Measurements from ENCODE around the gene CLPTM1.
"Not testable (repeated sequence)": the region's sequence is repeated elsewhere in the genome, so short reads cannot be mapped to it uniquely, and the experiment has no call there.

The CLPTM1 gene

DNA sequence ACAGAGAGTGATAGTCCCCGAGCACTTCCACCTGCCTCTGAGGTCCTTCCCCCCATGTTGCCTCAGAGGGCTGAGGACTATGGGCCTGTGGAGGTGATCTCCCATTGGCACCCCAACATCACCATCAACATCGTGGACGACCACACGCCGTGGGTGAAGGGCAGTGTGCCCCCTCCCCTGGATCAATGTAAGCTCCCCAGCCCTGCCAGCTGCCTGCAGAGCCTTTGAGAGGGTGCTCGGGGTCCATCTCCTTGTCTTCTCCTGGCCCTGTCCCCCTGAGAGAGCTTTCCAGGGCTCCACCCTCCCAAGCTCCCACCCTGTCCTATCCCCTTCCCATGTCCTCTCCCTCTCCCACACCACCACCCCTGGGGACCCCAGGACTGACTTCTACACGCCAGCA lies 31.2 kb downstream of the CLPTM1 start:
- DNase-seq: no peak

DNA sequence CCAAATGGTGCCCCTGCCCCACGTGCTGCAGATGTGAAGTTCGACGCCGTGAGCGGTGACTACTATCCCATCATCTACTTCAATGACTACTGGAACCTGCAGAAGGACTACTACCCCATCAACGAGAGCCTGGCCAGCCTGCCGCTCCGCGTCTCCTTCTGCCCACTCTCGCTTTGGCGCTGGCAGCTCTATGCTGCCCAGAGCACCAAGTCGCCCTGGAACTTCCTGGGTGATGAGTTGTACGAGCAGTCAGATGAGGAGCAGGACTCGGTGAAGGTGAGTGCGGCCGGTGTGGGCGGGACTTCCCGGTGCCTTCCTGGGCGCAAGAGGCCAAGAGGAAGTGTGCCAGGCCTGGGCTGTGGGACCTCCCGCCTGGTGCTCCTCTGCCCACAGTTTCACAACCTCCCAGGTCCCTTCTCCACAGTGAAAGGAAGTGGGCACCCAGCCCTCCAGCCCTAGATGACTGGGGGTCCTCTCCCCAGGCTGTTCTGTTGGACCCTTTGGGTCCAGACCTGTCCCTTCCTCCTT lies 32.0 kb downstream of the CLPTM1 start:
- DNase-seq: no peak

DNA sequence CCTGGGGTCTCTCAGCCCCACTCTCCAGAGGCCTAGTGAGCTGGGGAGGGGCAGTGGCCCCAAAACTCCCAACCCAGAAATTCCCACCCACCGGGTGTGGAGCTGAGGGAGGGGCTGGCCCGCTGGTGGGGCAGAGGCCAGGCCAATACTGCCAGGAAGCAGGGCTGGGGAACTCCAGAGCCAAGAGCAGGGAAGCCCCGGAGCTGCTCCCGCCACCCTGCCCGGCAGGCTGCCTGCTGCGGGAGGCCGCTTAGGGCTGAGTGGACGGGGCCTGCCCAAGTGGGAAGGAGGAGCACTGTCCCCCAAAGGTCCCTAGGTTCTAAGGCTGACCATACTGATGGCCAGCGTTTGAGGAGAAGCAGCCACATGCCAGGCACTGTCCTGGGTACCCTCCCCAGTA lies 33.1 kb downstream of the CLPTM1 start:
- DNase-seq: no peak

DNA sequence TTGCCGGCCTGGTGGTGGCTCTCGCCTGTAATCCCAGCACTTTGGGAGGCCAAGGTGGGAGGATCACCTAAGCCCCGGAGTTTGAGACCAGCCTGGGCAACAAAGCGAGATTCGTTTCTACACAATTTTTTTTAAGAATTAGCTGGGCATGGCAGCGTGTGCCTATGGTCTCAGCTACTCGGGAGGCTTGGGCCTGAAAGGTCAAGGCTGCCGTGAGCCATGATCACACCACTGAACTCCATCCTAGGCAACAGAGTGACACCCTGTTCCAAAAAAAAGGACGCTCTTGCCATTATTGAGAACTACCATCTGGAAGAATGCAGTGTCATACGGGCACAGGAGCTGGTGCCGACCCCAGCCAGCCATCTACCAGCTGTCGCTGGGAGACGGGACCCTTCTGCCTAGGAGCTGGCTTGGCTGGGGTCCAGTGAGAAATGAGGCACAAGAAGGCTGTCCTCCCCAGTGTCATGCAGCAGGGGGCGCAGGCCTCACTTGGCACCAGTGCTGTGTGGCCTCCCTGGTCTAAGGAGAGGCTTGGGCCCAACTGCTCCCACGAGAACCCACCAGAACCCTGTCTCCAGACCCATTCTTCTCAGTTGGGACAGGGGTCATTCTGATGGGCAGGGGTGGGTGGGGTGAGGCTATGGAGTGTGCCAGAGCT lies 33.8 kb downstream of the CLPTM1 start:
- DNase-seq: peak; percentile 70

DNA sequence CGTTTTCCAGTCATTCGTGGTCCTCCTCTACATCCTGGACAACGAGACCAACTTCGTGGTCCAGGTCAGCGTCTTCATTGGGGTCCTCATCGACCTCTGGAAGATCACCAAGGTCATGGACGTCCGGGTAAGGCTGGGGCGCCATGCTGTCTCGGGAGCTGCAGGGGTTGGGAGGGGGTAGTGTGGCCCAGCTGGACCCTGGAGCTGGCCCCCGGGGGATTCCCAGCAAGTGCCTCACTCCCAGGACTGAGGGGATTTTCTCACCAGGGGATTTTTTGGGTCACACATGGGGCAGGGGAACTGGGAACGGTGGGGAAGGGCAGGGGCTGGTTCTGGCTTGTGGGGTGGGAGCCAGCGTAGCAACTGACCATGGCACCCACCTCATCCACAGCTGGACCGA lies 35.3 kb downstream of the CLPTM1 start:
- no peak for DNase-seq

DNA sequence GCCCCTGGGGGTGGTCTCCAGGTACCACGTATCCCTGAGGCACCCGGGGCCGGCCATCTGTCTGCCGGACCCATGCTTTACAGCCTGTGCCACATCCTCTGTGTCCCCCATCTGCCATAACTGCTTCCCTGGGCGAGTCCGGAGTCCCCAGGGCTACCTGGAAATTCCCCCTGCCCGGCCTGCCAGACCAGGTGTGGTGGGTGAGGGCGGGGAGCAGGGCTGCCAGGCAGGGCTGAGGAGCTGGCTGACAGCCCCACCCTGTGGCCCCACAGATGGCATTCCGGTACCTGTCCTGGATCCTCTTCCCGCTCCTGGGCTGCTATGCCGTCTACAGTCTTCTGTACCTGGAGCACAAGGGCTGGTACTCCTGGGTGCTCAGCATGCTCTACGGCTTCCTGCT lies 35.8 kb downstream of the CLPTM1 start:
- no peak for DNase-seq

DNA sequence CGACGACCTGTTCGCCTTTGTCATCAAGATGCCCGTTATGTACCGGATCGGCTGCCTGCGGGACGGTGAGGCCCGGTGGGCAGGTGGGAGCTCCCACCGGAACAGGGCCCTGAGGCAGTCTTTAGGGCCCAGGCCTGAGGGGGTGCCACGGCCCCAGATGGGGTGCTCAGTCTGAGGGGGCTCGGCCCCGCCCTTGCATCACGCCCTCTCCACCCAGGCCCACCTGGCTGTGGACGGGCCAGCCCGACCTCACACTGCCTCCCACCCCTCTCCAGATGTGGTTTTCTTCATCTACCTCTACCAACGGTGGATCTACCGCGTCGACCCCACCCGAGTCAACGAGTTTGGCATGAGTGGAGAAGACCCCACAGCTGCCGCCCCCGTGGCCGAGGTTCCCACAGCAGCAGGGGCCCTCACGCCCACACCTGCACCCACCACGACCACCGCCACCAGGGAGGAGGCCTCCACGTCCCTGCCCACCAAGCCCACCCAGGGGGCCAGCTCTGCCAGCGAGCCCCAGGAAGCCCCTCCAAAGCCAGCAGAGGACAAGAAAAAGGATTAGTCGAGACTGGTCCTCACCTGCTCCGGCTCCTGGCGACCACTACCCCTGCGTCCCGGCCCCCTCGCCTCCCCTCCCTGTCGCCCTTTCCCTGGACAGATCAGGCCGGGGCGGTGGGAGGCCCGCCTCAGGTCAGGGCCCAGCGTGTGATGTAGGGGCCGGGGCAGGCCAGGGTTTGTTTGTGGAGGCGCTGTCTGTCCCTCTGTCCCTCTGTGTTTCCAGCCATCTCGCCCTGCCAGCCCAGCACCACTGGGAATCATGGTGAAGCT lies 37.4 kb downstream of the CLPTM1 start:
- no peak for DNase-seq

DNA sequence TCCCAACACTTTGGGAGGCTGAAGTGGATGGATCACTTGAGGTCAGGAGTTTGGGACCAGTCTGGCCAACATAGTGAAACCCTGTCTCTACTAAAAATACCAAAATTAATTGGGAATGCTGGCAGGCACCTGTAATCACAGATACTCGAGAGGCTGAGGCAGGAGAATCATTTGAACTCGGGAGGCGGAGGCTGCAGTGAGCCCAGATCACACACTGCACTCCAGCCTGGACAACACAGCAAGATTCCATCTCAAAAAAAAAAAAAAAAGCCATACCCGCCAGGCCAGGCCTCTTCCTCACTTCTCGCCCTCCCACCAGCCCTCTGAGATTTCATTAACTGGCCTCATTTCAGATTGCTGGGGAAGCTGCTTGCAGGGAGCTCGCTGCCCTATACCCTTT lies 38.3 kb downstream of the CLPTM1 start:
- no peak for DNase-seq

DNA sequence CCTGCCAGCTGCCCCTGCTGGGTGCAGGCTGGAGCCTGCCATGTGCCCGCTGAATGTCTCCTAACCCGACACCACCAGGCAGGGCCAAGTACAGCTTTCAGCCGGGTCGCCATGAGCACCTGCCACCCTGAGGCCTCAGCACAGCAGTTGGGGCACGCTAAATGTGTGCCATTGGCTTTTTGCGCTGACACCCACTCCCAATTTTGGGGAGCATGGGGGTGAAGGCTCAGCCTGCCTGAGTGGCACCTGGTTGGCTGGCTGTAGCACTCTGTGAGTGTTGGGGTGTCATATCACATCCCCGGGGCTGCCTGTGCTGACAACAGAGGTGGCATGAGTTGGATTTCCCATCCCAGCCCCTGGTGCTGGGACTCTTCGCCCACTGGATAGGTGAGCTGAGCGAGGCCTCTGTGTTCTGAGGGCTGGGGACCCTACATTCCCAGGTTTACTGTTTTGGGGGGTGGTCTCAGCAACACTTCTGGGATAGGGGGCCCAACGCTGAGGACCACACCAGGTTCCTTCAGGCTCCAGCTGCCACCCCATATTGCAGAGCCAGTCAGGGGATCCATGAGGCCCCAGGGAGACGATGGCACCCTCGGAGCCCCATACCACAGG lies 38.9 kb downstream of the CLPTM1 start:
- DNase-seq: no peak

DNA sequence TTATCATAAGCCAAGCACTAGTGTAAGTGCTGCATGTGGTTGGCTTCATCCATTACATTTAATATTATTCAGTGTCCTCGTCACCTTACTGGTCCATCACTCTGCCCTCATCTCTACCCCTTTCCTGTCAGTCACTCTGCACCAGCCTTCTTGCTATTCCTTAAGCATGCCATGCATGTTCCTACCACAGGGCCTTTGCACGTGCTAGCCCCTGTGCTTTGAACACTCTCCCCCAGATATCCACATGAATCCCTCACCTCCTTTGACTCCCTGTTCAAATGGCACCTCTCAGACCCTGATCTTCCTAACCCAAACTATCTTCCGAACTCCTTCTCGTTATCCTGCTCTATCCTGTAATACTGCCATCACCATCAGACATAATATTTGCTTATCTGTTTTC lies 42.8 kb downstream of the CLPTM1 start:
- DNase-seq: no peak

DNA sequence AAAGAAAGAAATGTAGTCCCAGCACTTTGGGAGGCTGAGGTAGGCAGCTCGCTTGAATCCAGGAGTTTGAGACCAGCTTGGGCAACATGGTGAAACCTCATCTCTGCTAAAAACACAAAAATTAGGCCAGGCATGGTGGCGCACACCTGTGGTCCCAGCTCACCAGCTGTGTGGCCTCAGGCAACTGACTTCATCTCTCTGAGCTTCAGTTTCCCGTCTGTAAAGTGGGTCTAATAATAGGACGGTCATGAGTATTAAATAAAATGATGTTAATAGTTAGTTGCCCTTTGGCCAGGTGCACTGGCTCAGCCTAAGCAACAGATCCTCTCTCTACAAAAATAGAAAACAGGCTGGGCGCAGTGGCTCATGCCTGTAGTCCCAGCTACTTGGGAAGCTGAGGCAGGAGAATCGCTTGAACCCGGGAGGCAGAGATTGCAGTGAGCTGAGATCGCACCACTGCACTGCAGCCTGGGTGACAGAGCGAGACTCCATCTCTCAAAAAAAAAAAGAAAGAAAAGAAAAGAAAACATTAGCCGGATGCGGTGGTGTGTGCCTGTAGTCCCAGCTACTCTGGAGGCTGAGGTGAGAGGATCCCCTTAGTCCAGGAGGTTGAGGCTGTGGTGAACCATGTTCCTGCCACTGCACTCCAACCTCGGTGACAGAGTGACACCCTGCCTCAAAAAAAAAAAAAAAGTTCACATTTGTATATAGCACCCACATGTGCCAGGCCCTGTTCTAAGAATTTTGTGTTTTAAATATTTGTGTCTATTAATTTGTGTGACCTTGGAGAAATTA lies 44.1 kb downstream of the CLPTM1 start:
- DNase-seq: not testable (repeated sequence)

DNA sequence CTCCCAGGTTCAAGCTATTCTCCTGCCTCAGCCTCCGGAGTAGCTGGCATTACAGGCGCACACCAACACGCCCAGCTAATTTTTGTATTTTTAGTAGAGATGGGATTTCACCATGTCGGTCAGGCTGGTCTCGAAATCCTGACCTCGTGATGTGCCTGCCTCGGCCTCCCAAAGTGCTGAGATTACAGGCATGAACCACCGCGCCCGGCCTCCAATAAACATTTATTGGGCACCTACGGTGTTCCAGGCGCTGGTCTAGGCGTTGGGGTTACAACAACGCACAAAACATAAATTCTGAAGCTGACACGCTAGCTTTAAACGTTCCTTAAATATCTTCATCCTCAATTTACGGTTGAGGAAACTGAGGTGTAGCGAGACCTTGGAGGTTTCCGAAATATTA lies 45.5 kb downstream of the CLPTM1 start:
- not testable (repeated sequence) for DNase-seq

DNA sequence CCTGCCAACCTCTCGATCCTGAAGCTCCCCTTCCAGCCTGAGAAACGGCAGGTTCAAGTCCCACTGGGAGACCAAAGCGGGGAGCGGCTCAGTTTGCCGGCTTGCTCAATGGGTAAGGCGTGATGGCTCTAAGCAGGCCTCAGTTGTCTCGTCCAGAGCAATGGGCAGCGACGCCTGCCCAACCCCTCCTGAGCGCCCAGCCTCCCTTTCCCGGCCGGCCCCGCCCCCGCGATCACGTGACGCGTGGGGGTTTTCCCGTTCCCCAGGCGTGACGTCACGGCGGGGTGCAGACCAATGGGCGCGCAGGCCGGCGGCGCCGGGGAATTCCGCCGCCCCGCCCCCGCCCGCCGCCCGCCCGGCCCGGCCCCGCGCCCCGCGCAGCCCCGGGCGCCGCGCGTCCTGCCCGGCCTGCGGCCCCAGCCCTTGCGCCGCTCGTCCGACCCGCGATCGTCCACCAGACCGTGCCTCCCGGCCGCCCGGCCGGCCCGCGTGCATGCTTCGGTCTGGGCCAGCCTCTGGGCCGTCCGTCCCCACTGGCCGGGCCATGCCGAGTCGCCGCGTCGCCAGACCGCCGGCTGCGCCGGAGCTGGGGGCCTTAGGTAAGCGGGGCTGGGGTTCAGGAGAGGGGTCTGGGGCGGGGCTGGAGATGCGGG lies 46.0 kb downstream of the CLPTM1 start, which contains the start of gene RELB:
Gene RELB (plus strand): TSS at position 378 of the 653 bp plus-strand sequence. CDS start 116 bp downstream, at position 494.
- peak; percentile 98 for DNase-seq

DNA sequence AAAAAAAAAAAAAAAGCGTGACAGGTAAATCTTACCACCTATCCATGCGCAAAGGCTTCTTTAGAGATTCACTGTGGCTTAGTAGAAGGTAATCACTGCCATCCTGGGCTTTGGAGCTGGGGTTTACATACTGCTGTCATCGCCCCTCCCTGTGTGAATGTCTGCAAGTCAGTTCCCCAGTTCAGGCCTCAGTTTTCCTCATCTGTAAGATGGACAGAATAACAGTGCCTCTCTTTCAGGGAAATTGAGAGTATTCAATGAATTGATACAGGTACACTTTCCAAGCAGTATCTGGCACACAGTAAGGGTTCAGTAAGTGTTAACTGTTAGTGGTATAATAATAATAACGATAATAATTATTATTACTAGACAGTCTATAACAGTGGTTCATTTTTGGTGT lies 48.3 kb downstream of the CLPTM1 start:
- DNase-seq: no peak

DNA sequence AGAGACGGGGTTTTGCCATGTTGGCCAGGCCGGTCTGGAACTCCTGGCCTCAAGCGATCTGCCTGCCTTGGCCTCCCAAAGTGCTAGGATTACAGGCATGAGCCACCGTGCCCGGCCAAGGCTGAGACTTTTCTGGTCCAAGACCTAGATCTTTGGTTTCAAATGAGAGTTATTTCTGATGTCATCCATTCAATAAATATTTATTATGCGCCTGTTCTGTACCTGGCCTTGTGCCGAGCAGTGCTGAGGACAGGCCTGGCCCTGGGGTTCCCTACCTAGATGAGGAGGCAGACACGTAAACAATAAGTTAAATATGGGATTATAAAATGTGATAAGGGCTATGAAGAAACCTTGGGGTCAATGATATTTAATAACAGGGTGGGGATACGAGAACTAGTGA lies 50.6 kb downstream of the CLPTM1 start:
- no peak for DNase-seq

DNA sequence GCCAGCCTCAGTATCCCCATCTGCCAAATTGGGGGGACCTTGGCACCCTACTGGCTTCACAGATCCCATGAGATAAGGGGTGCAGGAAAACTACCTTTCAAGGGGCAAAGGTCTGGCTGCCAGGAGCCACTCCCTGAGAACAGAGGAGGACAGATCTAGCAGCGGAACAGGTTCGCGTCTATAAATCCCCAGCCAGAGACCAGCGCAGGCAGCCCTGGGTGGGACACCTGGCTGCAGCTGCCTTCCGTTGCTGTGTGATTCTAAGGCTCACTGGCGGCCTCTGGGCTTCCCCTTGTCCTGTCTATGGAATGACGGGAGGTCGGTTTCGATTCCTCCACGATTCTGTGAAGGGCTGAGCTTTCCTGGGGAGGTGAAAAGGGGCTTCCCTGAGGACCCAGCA lies 53.4 kb downstream of the CLPTM1 start:
- DNase-seq: no peak

DNA sequence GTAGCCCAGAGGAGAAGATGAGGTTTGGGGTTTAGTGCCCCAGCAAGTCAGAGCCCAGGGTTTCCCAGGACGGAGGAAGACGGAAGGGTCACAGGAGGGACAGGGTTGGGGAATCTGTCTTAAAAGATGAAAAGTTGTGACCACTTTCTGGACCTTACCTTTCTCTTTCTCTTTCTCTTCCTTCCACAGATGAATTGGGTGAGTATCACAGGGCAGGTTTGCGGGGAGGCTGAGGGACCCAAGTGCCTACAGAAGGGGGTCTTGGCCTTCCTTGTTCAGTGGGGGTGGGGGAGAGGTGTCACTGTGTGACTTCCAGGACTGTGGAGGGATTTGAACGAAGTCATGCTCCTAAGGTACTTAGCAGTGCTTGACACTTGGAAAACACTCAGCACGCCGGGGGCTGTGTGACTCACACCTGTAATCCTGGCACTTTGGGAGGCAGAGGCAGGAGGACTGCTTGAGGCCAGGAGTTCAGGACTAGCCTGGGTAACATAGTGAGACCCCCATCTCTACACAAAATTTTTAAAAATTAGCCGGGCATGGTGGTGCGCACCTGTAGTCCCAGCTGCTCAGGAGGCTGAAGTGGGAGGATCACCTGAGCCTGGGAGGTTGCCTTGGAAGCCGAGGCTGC lies 54.6 kb downstream of the CLPTM1 start:
- no peak for DNase-seq

DNA sequence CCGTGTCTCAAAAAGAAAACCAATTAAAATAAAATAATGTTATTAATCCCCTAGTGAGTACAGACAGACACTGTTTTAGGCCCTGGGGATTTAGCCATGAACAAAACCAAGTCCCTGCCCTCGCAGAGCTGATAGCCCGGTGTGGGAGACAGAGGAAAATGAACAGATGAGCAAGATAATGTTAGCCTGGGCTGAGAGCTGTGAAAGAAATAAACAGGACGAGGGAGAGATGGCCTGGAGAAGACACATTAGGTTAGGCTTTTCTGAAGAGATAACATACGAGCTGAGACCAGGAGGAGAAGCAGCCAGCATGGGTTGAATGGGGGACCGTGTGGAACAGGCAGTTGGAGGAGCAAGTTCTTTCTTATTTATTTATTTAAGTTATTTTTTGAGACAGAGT lies 55.1 kb downstream of the CLPTM1 start:
- DNase-seq: no peak

DNA sequence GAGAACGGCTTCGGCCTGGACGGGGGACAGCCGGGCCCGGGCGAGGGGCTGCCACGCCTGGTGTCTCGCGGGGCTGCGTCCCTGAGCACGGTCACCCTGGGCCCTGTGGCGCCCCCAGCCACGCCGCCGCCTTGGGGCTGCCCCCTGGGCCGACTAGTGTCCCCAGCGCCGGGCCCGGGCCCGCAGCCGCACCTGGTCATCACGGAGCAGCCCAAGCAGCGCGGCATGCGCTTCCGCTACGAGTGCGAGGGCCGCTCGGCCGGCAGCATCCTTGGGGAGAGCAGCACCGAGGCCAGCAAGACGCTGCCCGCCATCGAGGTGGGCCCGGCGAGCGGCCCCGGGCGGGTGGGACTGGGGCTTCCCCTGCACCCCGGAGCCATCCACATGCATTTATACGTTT lies 56.8 kb downstream of the CLPTM1 start:
- no peak for DNase-seq

DNA sequence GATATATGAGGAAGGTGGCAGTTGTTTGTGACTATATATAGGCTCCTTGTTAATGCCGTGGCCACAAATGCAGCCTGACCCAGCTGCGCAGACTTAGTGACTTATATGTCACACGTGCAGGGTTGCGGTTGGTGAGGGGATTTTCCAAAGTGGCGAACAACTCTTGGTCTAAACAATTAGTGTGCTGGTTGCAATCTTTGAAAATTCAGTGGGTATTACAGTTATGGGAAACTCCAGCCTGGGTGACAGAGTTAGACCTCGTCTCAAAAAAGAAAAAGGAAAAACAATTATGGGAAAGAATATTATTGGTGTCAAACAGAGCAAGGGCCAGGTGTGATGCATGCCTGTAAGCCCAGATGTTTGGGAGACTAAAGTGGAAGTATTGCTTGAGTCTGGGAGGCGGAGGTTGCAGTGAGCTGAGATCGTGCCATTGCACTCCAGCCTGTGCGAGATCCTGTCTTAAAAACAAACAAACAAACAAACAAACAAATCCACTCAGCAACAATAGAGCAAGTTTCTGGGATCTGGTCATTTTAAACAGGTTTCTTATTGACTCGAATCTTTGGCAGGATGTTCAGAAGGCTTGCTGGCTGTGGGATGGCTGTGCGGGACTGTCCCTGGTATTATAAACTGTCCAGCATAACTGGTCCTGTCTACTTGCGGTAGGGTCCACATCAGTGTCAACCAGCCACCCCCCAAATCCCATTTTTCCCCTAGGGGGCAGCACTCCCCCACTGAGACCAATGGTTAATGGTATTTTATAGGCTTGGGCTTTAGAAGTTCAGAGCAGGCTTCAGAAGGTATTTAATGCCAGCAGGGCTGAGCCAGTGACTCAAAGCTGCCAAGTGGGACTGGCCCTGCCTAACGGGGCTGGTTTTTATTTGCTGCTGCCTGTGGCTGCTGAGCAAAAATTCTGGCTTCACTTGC lies 61.5 kb downstream of the CLPTM1 start:
- peak; percentile 61 for DNase-seq

DNA sequence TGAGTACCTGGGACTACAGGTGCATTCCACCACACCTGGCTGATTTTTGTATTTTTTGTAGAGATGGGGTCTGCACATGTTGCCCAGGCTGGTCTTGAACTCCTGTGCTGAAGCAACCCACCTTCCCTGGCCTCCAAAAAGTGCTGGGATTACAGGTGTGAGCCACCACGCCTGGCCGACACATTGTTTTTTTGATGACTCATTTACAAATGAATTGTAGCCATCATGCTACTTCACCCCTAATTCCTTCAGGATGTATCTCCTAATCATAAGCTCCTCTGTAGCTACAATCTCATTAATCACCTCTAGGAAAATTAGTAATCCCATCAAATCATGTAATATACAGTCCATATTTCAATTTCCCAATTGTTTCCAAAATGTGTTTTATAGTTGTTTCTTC lies 64.0 kb downstream of the CLPTM1 start:
- no peak for DNase-seq

Data from stimulated activated CD4-positive, alpha-beta T cell treated with anti-CD3 and anti-CD28 coated beads, Interleukin-4, amount 100 ng/mL, for 1 hour (primary cell).